Epithelial cell of proximal tubule (primary cell): Measurements from ENCODE around the gene UBE2L3. TPM values are rescaled to one million over a fixed set of nuclear protein-coding genes. Genes with fewer than 3 reads are reported as not detected.

ENCODE experiments used
- DNase-seq: peaks from one replicate; pipeline ENCODE4 v3.0.0-alpha.2; 2011; ENCODE audit warnings: low read depth
- H3K4me3 ChIP-seq: 2 replicates; pipeline ENCODE4 v1.5.1; 2011; ENCODE audit warnings: low read depth, mild to moderate bottlenecking, low read length
- total RNA-seq: library from RNA; depleted of rRNA; stranded (reverse); fragments of >200 nt; gene quantifications from 2 replicates; pipeline ENCODE4 v1.2.3, GENCODE V29; 2015
- TF ChIP-seq, protein P1 (sequence below): conservative IDR thresholded peaks from 2 replicates; pipeline ENCODE4 v1.5.1; 2012; ENCODE audit warnings: low read depth, mild to moderate bottlenecking, low read length

UBE2L3 gene
- total RNA-seq, 1 donor from 2014 or later, result 102 TPM

GRCh38 chr22:21587803-21588611 is 20.5 kb downstream of the UBE2L3 start:
- TF ChIP-seq, protein P1, sequence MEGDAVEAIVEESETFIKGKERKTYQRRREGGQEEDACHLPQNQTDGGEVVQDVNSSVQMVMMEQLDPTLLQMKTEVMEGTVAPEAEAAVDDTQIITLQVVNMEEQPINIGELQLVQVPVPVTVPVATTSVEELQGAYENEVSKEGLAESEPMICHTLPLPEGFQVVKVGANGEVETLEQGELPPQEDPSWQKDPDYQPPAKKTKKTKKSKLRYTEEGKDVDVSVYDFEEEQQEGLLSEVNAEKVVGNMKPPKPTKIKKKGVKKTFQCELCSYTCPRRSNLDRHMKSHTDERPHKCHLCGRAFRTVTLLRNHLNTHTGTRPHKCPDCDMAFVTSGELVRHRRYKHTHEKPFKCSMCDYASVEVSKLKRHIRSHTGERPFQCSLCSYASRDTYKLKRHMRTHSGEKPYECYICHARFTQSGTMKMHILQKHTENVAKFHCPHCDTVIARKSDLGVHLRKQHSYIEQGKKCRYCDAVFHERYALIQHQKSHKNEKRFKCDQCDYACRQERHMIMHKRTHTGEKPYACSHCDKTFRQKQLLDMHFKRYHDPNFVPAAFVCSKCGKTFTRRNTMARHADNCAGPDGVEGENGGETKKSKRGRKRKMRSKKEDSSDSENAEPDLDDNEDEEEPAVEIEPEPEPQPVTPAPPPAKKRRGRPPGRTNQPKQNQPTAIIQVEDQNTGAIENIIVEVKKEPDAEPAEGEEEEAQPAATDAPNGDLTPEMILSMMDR, result no peak
- no peak overlapping the region for H3K4me3 ChIP-seq
- no peak for DNase-seq

DNA sequence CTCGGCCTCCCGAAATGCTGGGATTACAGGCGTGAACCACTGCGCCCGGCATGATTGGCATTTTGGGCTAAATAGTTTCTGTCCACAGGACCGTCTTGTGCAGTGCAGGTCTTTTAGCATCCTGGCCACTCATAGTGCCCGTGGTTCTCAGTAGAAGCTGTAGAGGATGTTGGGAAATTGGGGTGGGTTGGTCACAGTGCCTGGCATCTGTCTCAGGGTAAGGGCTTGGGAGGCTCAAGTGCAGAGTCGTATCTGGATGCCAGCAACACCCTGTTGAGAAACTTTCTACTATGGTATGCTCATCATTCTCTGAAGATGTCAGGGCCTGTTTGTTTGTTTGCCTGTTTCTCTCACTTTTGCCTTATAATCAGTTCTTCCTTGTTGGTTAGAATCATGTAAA is 21.9 kb downstream of the UBE2L3 start:
- TF ChIP-seq, protein P1, result no peak
- H3K4me3 ChIP-seq, result no peak overlapping the region
- no peak for DNase-seq

GRCh38 chr22:21590809-21591641 is 23.5 kb downstream of the UBE2L3 start:
- no peak overlapping the region for H3K4me3 ChIP-seq
- TF ChIP-seq, protein P1, result no peak
- DNase-seq, result no peak

- no peak for DNase-seq
- TF ChIP-seq, protein P1, result no peak
Observed at GRCh38 chr22:21591695-21592094, 24.2 kb downstream of the UBE2L3 start.

DNA sequence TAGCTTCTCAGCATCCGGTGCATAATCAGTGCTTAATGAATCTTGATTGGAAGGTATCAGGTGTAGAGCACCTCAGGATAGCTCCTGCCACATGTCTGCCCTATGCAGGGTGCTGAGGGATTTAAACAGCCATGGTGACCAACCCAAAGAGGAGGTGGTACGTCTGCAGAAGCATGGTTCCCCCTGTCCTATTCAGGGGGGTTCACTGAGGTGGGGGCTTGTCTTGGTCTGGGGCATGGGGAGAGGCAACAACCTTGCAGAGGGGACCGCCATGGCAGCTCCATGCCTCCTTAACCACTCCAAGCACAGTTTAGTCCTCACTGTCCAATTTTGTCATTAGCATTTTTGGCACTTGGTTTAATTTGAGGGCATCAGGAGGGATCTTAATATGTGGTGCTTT is 24.9 kb downstream of the UBE2L3 start:
- no peak overlapping the region for H3K4me3 ChIP-seq
- no peak for DNase-seq
- TF ChIP-seq, protein P1, result no peak

More at GRCh38 chr22:21591695-21592094, 24.2 kb downstream of the UBE2L3 start:
- no peak overlapping the region for H3K4me3 ChIP-seq

DNA sequence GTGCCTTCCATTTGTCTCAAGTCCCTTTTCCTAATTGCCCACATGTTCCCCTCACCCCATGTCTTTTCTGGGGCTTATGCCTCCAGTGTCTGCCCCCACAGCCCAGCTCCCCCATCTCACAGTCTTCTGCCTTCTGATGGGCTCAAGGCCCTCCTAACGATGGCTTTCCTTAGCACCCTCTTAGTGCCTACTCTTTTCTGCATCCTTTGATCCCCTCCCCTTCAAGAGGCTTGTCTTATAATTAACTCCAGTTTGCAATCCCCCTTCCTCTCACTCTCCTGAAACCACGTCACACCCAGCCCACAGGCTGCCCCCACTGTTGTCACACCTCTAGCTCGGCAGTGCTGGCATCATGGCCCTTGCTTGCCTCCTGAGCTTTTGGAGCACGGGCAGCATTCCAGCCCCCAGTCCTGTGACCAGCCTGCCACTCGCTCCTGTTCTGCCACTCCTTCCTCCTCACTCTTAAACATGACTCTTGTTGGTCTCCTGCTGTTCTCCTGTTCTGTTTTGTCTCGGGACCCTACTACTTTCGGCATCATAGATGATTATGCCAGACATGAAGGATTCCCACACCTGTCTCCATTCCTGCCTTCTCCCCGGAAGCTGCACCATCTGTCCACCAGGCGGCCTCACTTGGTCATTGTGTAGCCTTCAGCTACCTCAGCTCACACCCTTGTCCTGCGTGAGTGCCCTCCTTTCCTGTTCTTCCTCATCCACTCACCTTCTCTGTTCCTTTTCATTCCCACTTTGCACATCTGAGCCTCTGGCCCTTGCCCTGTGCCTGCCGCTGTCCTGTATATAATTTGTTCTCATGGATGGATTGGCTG is 26.1 kb downstream of the UBE2L3 start:
- H3K4me3 ChIP-seq, result no peak overlapping the region
- no peak for DNase-seq
- TF ChIP-seq, protein P1, result peak; percentile 59
